HG03457 (cell line): ENCODE measurements around the gene DBT.
"Not testable (repeated sequence)": the region's sequence is repeated elsewhere in the genome, so short reads cannot be mapped to it uniquely, and the experiment has no call there.

Source experiments
- ATAC-seq: cut with Tn5 transposase; IDR thresholded peaks from one replicate; pipeline ENCODE4 v1.9.1; 2021; ENCODE audit warnings: moderate number of reproducible peaks; ENCODE audit not compliant: unreplicated experiment

The DBT gene

GRCh38 chr1:100252901-100253300, 3.3 kb upstream of the DBT start:
- ATAC-seq, result no peak

- no peak for ATAC-seq
Measured at GRCh38 chr1:100250807-100251206, 1.2 kb upstream of the DBT start.

- ATAC-seq, result no peak
Measured at GRCh38 chr1:100250264-100250663, 630 bp upstream of the DBT start.

- no peak for ATAC-seq
Measured at GRCh38 chr1:100249155-100249536, 488 bp downstream of the DBT start.

- no peak for ATAC-seq
Measured at GRCh38 chr1:100246738-100247137, 2.9 kb downstream of the DBT start.

- no peak for ATAC-seq
Measured at GRCh38 chr1:100240631-100241030, 9.0 kb downstream of the DBT start.

- no peak for ATAC-seq
Measured at GRCh38 chr1:100239961-100240360, 9.7 kb downstream of the DBT start.

- no peak for ATAC-seq
Measured at GRCh38 chr1:100237091-100237490, 12.5 kb downstream of the DBT start.

- ATAC-seq, result no peak
Measured at GRCh38 chr1:100234432-100234831, 15.2 kb downstream of the DBT start.

- ATAC-seq, result not testable (repeated sequence)
Measured at GRCh38 chr1:100233566-100233965, 16.1 kb downstream of the DBT start.

GRCh38 chr1:100232156-100232555, 17.5 kb downstream of the DBT start:
- ATAC-seq, result no peak

GRCh38 chr1:100231721-100232120, 17.9 kb downstream of the DBT start:
- no peak for ATAC-seq

GRCh38 chr1:100230765-100231164, 18.9 kb downstream of the DBT start:
- no peak for ATAC-seq

GRCh38 chr1:100229681-100230443, 19.8 kb downstream of the DBT start:
- ATAC-seq, result no peak

- no peak for ATAC-seq
Measured at GRCh38 chr1:100222428-100222827, 27.2 kb downstream of the DBT start.

GRCh38 chr1:100219883-100220282, 29.8 kb downstream of the DBT start:
- no peak for ATAC-seq

- no peak for ATAC-seq
Measured at GRCh38 chr1:100219457-100219856, 30.2 kb downstream of the DBT start.

- ATAC-seq, result no peak
Measured at GRCh38 chr1:100217834-100218233, 31.8 kb downstream of the DBT start.

- ATAC-seq, result no peak
Measured at GRCh38 chr1:100215101-100215500, 34.5 kb downstream of the DBT start.

GRCh38 chr1:100213141-100213540, 36.5 kb downstream of the DBT start:
- no peak for ATAC-seq

GRCh38 chr1:100206301-100206700, 43.3 kb downstream of the DBT start:
- no peak for ATAC-seq

GRCh38 chr1:100205593-100205992, 44.0 kb downstream of the DBT start:
- not testable (repeated sequence) for ATAC-seq

GRCh38 chr1:100205103-100205502, 44.5 kb downstream of the DBT start:
- not testable (repeated sequence) for ATAC-seq
